Activated gamma-delta T cell treated with anti-CD3 and anti-CD28 coated beads, Interleukin-2, amount 50 U/mL, for 16 hours (primary cell): ENCODE results near the gene SF3B6.

Experiments used
- DNase-seq: peaks from one replicate; pipeline ENCODE4 v3.0.0-alpha.2; 2020; ENCODE audit warnings: low read depth

SF3B6 gene

GRCh38 chr2:24018241-24018640, 57.9 kb downstream of the SF3B6 start:
- no peak for DNase-seq

GRCh38 chr2:24017711-24018110, 58.4 kb downstream of the SF3B6 start:
- DNase-seq, result no peak
